Activated B cell treated with CpG ODN at 0.5 μM for 24 hours (primary cell): Measurements from ENCODE around the gene PROK2. TPM values are rescaled to one million over a fixed set of nuclear protein-coding genes. Genes with fewer than 3 reads are reported as not detected.

ENCODE experiments used
- ATAC-seq: fragments of 200-7000 bp; cut with Tn5 transposase; one replicate; pipeline ENCODE4 v1.10.0; 2021; ENCODE audit warnings: low read depth, mild to moderate bottlenecking, moderate library complexity
- CTCF ChIA-PET: fragments of 350-600 bp; sonication (Branson Sonifier 250); formaldehyde crosslinking; loops from one replicate; lab custom pipeline; 2021; ENCODE audit warnings: antibody characterized with exemption; lab: Charles Lee
- POLR2A ChIA-PET: fragments of 350-600 bp; sonication (Branson Sonifier 250); formaldehyde crosslinking; loops from one replicate; lab custom pipeline; 2021; ENCODE audit warnings: antibody characterized with exemption; lab: Charles Lee
- DNase-seq: peaks from one replicate; pipeline ENCODE4 v3.0.0; 2022
- H3K27ac Mint-ChIP-seq: one replicate; pipeline ENCODE4 v1.8.0; 2020; ENCODE audit warnings: mixed read lengths
- H3K27me3 Mint-ChIP-seq: one replicate; pipeline ENCODE4 v1.8.0; 2021; ENCODE audit warnings: mixed read lengths
- H3K36me3 Mint-ChIP-seq: one replicate; pipeline ENCODE4 v1.8.0; 2021; ENCODE audit warnings: low read depth, mixed read lengths
- H3K4me1 Mint-ChIP-seq: one replicate; pipeline ENCODE4 v1.8.0; 2021; ENCODE audit warnings: mixed read lengths
- H3K4me3 Mint-ChIP-seq: one replicate; pipeline ENCODE4 v1.8.0; 2020; ENCODE audit warnings: mild to moderate bottlenecking, mixed read lengths
- H3K9me3 Mint-ChIP-seq: one replicate; pipeline ENCODE4 v1.8.0; 2020; ENCODE audit warnings: mixed read lengths
- CTCF ChIP-seq: fragments of 200-600 bp; IDR thresholded peaks from one replicate; pipeline ENCODE4 v1.8.0; 2022; ENCODE audit warnings: antibody characterized with exemption, mild to moderate bottlenecking
- intact Hi-C: fragments of 100-400 bp; cut with micrococcal nuclease; formaldehyde crosslinking; loops from one replicate; pipeline ENCODE4 v1.15.1; 2024
- total RNA-seq: library from RNA; stranded (reverse); gene quantifications from 2 replicates; pipeline ENCODE4 v1.2.3, GENCODE V29; 2022

Gene PROK2
- total RNA-seq, 1 donor from 2014 or later = not detected

DNA sequence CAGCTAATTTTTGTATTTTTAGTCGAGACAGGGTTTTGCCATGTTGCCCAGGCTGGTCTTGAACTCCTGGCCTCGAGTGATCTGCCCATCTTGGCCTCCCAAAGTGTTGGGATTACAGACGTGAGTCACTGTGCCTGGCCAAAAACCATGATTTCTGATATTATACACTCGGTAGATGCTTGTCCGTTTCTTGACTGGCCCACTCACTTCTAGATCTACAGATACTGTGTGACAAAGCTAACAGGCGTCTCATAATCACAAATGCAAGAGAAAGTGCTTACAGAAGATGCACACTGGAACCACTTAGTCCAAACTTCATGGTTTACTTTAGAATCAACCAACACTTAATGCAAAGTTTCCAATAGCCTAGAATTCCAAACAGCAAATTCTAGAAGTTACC lies 8.4 kb downstream of the PROK2 start:
- Mint-ChIP-seq H3K4me1 (no peaks in the 10 kb centered on the region), H3K36me3 (no peaks in the 10 kb centered on the region), H3K27me3 (peaks cover 15% of the 10 kb centered on the region), H3K27ac (no peak overlapping the region), H3K9me3 (no peaks in the 10 kb centered on the region), H3K4me3 (no peak overlapping the region)
- POLR2A ChIA-PET = no interaction called here
- ATAC-seq (no peak), DNase-seq (no peak)
- CTCF ChIA-PET = no interaction called here
- intact Hi-C loops = no loop called here
- TF ChIP-seq CTCF = no peak

GRCh38 chr3:71771884-71772283 lies 13.1 kb downstream of the PROK2 start:
- Mint-ChIP-seq H3K36me3 (no peaks in the 10 kb centered on the region), H3K27ac (no peak overlapping the region), H3K4me3 (no peak overlapping the region), H3K9me3 (no peaks in the 10 kb centered on the region), H3K4me1 (no peaks in the 10 kb centered on the region), H3K27me3 (peaks cover 9% of the 10 kb centered on the region)
- no peak for TF ChIP-seq CTCF
- ChIA-PET CTCF (no interaction called here), POLR2A (no interaction called here)
- intact Hi-C loops = no loop called here
- DNase-seq (no peak), ATAC-seq (no peak)

GRCh38 chr3:71771126-71771525 lies 13.8 kb downstream of the PROK2 start:
- intact Hi-C loops = no loop called here
- DNase-seq = no peak
- ChIA-PET POLR2A (no interaction called here), CTCF (no interaction called here)
- Mint-ChIP-seq H3K4me1 (no peaks in the 10 kb centered on the region), H3K4me3 (no peak overlapping the region), H3K27ac (no peak overlapping the region), H3K9me3 (no peaks in the 10 kb centered on the region), H3K36me3 (no peaks in the 10 kb centered on the region), H3K27me3 (peaks cover 6% of the 10 kb centered on the region)
- TF ChIP-seq CTCF = no peak
- no peak for ATAC-seq

- POLR2A ChIA-PET = no interaction called here
- DNase-seq (no peak), ATAC-seq (no peak)
- CTCF ChIA-PET = no interaction called here
- H3K36me3 Mint-ChIP-seq = no peaks in the 10 kb centered on the region
- intact Hi-C loops = no loop called here
- no peak overlapping the region for H3K27ac Mint-ChIP-seq
- H3K9me3 Mint-ChIP-seq = no peaks in the 10 kb centered on the region
- no peaks in the 10 kb centered on the region for H3K4me1 Mint-ChIP-seq
- no peak for TF ChIP-seq CTCF
- H3K4me3 Mint-ChIP-seq = no peak overlapping the region
- H3K27me3 Mint-ChIP-seq = peaks cover 25% of the 10 kb centered on the region
Measured at GRCh38 chr3:71763426-71763825, 21.5 kb downstream of the PROK2 start.

- H3K27me3 Mint-ChIP-seq = peaks cover 50% of the 10 kb centered on the region
- ATAC-seq (no peak), DNase-seq (no peak)
- ChIA-PET CTCF (no interaction called here), POLR2A (no interaction called here)
- H3K9me3 Mint-ChIP-seq = no peaks in the 10 kb centered on the region
- no peak for TF ChIP-seq CTCF
- H3K4me1 Mint-ChIP-seq = peaks cover 2% of the 10 kb centered on the region
- no peaks in the 10 kb centered on the region for H3K36me3 Mint-ChIP-seq
- intact Hi-C loops = no loop called here
- no peak overlapping the region for H3K27ac Mint-ChIP-seq
- no peak overlapping the region for H3K4me3 Mint-ChIP-seq
Measured at GRCh38 chr3:71760140-71760539, 24.8 kb downstream of the PROK2 start.
